HepG2 (cell line): ENCODE measurements around the gene TIGAR. TPM values are rescaled to one million over a fixed set of nuclear protein-coding genes. Genes with fewer than 3 reads are reported as not detected.

Experiments used
- HMGA1 ChIP-seq: sonication (generic); formaldehyde crosslinking; conservative IDR thresholded peaks from 2 replicates; pipeline ENCODE4 v1.4.0; 2020; ENCODE audit warnings: missing genetic modification reagents
- HNF4G ChIP-seq, 2 experiments: sonication (generic) in 1 of 2; formaldehyde crosslinking in 1 of 2; IDR thresholded peaks; 2 replicates each; pipeline versions ENCODE4 v1.4.0 to v1.6.1; 2011 to 2020; ENCODE audit warnings: borderline replicate concordance in 2 of 2, low read depth in 2 of 2, mild to moderate bottlenecking in 2 of 2, low read length in 1 of 2, missing genetic modification reagents in 1 of 2, moderate library complexity in 1 of 2
- HNRNPLL ChIP-seq: fragments of 200-400 bp; formaldehyde crosslinking; IDR thresholded peaks from 2 replicates; pipeline ENCODE4 v1.6.1; 2017; ENCODE audit warnings: mild to moderate bottlenecking, low read depth, low read length; ENCODE audit not compliant: poor library complexity, severe bottlenecking
- NFE2L1 ChIP-seq: sonication (generic); formaldehyde crosslinking; IDR thresholded peaks from 2 replicates; pipeline ENCODE4 v1.4.0; 2020; ENCODE audit warnings: missing genetic modification reagents, mild to moderate bottlenecking, borderline replicate concordance
- RAD21 ChIP-seq: fragments of 450-650 bp; formaldehyde crosslinking; IDR thresholded peaks from 2 replicates; pipeline ENCODE4 v1.5.0; 2020; ENCODE audit warnings: mild to moderate bottlenecking
- SRF ChIP-seq: IDR thresholded peaks from 2 replicates; pipeline ENCODE4 v1.6.1; 2011; ENCODE audit warnings: mild to moderate bottlenecking, low read depth, low read length, moderate library complexity
- TAF1 ChIP-seq: sonication (generic); formaldehyde crosslinking; IDR thresholded peaks from 2 replicates; pipeline ENCODE4 v1.4.0; 2020; ENCODE audit warnings: missing genetic modification reagents
- ZFP36L2 ChIP-seq: sonication (generic); formaldehyde crosslinking; IDR thresholded peaks from 2 replicates; pipeline ENCODE4 v1.4.0; 2020; ENCODE audit warnings: missing genetic modification reagents
- ZFP62 ChIP-seq: sonication (generic); formaldehyde crosslinking; IDR thresholded peaks from 2 replicates; pipeline ENCODE4 v1.4.0; 2020; ENCODE audit warnings: missing genetic modification reagents
- ZNF234 ChIP-seq: sonication (generic); formaldehyde crosslinking; conservative IDR thresholded peaks from 2 replicates; pipeline ENCODE4 v1.5.1; 2020; ENCODE audit warnings: mild to moderate bottlenecking, missing genetic modification reagents
- ZNF282 ChIP-seq: fragments of 450-650 bp; IDR thresholded peaks from 2 replicates; pipeline ENCODE4 v1.6.1; 2018; ENCODE audit not compliant: partially characterized antibody
- ZNF34 ChIP-seq: sonication (generic); formaldehyde crosslinking; IDR thresholded peaks from 2 replicates; pipeline ENCODE4 v1.4.0; 2020; ENCODE audit warnings: mild to moderate bottlenecking, missing genetic modification reagents, borderline replicate concordance
- ZNF564 ChIP-seq: sonication (generic); formaldehyde crosslinking; IDR thresholded peaks from 2 replicates; pipeline ENCODE4 v1.8.1; 2023; ENCODE audit warnings: mild to moderate bottlenecking, missing genetic modification reagents
- ZSCAN25 ChIP-seq: sonication (generic); formaldehyde crosslinking; IDR thresholded peaks from 2 replicates; pipeline ENCODE4 v1.8.0; 2022; ENCODE audit warnings: mild to moderate bottlenecking, missing genetic modification reagents
- polyA plus RNA-seq, 8 experiments: library from polyadenylated mRNA; depleted of rRNA in 3 of 8; stranded (reverse) in 7 of 8; unstranded in 1 of 8; fragments of >200 nt; fragmentation: Illumina TruSeq in 4 of 8; extraction: Trizol in 4 of 8; gene quantifications; 2 replicates each; pipeline versions ENCODE4 v1.2.1 to v1.2.3, GENCODE V29; 2011 to 2016; ENCODE audit warnings: low read depth in 4 of 8, missing spikeins in 1 of 8, mixed read lengths in 1 of 8; ENCODE audit not compliant: insufficient read depth in 1 of 8
- total RNA-seq, 5 experiments: library from RNA; depleted of rRNA; stranded (reverse); fragments of >200 nt; fragmentation: Illumina TruSeq; extraction: Trizol; gene quantifications; 2 replicates each; pipeline ENCODE4 v1.2.3, GENCODE V29; 2016; ENCODE audit warnings: low read depth in 1 of 5
- TF ChIP-seq, protein P1 (sequence below): IDR thresholded peaks from 2 replicates; pipeline ENCODE4 v1.6.1; 2016
- TF ChIP-seq, protein P2 (sequence below): IDR thresholded peaks from 2 replicates; pipeline ENCODE4 v1.6.1; 2016; ENCODE audit warnings: low read depth, control low read depth
- TF ChIP-seq, protein P3 (sequence below): sonication (generic); formaldehyde crosslinking; IDR thresholded peaks from 2 replicates; pipeline ENCODE4 v1.5.1; 2020; ENCODE audit warnings: missing genetic modification reagents, mild to moderate bottlenecking, borderline replicate concordance
- TF ChIP-seq, protein P4 (sequence below): sonication (generic); formaldehyde crosslinking; IDR thresholded peaks from 2 replicates; pipeline ENCODE4 v1.4.0; 2020; ENCODE audit warnings: mild to moderate bottlenecking, missing genetic modification reagents
- TF ChIP-seq, protein P5 (sequence below): sonication (generic); formaldehyde crosslinking; IDR thresholded peaks from 2 replicates; pipeline ENCODE4 v1.5.0; 2020; ENCODE audit warnings: missing genetic modification reagents, mild to moderate bottlenecking, borderline replicate concordance
- TF ChIP-seq, protein P6 (sequence below): sonication (generic); formaldehyde crosslinking; IDR thresholded peaks from 2 replicates; pipeline ENCODE4 v1.4.0; 2020; ENCODE audit warnings: mild to moderate bottlenecking, missing genetic modification reagents

The TIGAR gene
- total and polyA plus RNA-seq, 2 of the 13 experiments (the other 11 are each of a cell fraction or from before 2014, with no cell fraction given), result 2.6 to 21.8 TPM

DNA sequence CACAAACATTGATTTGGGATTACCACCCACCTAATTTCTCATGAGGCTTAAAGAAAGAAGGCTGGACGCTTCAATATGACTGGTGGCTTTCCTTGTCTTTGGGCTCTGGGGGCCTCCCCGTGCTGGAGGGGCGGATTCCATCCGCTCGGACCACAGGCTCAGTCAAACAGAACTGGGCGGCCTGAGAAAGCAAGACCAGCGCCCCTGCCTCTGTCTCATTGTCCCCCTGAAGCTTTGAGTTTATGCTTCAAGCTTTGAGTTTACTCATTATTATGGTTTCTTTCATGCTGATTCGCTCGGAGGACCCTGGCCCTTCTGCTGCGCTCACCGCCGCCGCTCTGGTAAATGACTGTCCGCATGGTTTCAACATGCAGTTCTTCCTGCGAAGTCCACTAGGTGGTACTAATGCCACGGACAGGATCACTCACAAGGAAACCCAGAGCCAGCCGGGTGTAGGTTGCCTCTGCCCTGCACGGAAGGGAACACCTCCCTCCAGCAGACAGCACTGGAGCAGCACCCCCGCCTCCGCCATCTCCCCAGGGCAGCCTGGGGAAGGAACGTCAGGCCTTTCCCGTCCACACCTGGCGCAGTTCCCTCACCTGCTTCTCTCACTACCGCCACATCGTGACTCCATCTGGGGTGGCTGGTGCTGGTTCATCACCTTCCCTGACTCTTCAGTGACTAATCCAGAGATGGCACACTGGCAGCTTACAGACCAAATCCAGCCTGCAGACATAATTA is 13.2 kb upstream of the TIGAR start (continued):
- TF ChIP-seq ZNF564 (CRISPR knock-in tag) (no peak), ZNF34 (CRISPR knock-in tag) (0 out of 2 replicates have a peak, but pooled peaks have one; percentile 55), NFE2L1 (no peak), ZNF282 (no peak), HNRNPLL (peak; percentile 70), HMGA1 (CRISPR knock-in tag) (no peak), SRF (no peak), ZNF234 (no peak), RAD21 (peak; percentile 81), ZFP36L2 (CRISPR knock-in tag) (no peak), HNF4G (IDR thresholded peaks at IDR 0.05; ENCODE audit: borderline replicate concordance, low read depth, low read length) (no peak), HNF4G (CRISPR knock-in tag; IDR thresholded peaks at IDR 0.05; ENCODE audit: borderline replicate concordance, low read depth) (no peak), ZSCAN25 (peak; percentile 87), ZFP62 (no peak), TAF1 (CRISPR knock-in tag) (no peak)
- TF ChIP-seq, protein P1, sequence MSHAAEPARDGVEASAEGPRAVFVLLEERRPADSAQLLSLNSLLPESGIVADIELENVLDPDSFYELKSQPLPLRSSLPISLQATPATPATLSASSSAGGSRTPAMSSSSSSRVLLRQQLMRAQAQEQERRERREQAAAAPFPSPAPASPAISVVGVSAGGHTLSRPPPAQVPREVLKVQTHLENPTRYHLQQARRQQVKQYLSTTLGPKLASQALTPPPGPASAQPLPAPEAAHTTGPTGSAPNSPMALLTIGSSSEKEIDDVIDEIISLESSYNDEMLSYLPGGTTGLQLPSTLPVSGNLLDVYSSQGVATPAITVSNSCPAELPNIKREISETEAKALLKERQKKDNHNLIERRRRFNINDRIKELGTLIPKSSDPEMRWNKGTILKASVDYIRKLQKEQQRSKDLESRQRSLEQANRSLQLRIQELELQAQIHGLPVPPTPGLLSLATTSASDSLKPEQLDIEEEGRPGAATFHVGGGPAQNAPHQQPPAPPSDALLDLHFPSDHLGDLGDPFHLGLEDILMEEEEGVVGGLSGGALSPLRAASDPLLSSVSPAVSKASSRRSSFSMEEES (CRISPR knock-in tag), result no peak
- TF ChIP-seq, protein P2, sequence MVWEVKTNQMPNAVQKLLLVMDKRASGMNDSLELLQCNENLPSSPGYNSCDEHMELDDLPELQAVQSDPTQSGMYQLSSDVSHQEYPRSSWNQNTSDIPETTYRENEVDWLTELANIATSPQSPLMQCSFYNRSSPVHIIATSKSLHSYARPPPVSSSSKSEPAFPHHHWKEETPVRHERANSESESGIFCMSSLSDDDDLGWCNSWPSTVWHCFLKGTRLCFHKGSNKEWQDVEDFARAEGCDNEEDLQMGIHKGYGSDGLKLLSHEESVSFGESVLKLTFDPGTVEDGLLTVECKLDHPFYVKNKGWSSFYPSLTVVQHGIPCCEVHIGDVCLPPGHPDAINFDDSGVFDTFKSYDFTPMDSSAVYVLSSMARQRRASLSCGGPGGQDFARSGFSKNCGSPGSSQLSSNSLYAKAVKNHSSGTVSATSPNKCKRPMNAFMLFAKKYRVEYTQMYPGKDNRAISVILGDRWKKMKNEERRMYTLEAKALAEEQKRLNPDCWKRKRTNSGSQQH (CRISPR knock-in tag), result no peak
- TF ChIP-seq, protein P3, sequence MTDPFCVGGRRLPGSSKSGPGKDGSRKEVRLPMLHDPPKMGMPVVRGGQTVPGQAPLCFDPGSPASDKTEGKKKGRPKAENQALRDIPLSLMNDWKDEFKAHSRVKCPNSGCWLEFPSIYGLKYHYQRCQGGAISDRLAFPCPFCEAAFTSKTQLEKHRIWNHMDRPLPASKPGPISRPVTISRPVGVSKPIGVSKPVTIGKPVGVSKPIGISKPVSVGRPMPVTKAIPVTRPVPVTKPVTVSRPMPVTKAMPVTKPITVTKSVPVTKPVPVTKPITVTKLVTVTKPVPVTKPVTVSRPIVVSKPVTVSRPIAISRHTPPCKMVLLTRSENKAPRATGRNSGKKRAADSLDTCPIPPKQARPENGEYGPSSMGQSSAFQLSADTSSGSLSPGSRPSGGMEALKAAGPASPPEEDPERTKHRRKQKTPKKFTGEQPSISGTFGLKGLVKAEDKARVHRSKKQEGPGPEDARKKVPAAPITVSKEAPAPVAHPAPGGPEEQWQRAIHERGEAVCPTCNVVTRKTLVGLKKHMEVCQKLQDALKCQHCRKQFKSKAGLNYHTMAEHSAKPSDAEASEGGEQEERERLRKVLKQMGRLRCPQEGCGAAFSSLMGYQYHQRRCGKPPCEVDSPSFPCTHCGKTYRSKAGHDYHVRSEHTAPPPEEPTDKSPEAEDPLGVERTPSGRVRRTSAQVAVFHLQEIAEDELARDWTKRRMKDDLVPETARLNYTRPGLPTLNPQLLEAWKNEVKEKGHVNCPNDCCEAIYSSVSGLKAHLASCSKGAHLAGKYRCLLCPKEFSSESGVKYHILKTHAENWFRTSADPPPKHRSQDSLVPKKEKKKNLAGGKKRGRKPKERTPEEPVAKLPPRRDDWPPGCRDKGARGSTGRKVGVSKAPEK (CRISPR knock-in tag), result 0 out of 2 replicates have a peak, but pooled peaks have one; percentile 44
- TF ChIP-seq, protein P4, sequence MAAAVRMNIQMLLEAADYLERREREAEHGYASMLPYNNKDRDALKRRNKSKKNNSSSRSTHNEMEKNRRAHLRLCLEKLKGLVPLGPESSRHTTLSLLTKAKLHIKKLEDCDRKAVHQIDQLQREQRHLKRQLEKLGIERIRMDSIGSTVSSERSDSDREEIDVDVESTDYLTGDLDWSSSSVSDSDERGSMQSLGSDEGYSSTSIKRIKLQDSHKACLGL, result 0 out of 2 replicates have a peak, but pooled peaks have one; percentile 37
- TF ChIP-seq, protein P5, sequence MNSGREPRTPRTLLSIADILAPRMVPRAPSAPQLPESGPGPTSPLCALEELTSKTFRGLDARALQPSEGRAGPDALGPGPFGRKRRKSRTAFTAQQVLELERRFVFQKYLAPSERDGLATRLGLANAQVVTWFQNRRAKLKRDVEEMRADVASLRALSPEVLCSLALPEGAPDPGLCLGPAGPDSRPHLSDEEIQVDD, result no peak
- TF ChIP-seq, protein P6, sequence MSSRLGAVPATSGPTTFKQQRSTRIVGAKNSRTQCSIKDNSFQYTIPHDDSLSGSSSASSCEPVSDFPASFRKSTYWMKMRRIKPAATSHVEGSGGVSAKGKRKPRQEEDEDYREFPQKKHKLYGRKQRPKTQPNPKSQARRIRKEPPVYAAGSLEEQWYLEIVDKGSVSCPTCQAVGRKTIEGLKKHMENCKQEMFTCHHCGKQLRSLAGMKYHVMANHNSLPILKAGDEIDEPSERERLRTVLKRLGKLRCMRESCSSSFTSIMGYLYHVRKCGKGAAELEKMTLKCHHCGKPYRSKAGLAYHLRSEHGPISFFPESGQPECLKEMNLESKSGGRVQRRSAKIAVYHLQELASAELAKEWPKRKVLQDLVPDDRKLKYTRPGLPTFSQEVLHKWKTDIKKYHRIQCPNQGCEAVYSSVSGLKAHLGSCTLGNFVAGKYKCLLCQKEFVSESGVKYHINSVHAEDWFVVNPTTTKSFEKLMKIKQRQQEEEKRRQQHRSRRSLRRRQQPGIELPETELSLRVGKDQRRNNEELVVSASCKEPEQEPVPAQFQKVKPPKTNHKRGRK, result no peak
